Astrocyte (in vitro differentiated cells and primary cell): ENCODE measurements around the gene LGALS1. TPM values are rescaled to one million over a fixed set of nuclear protein-coding genes. Genes with fewer than 3 reads are reported as not detected.

Experiments
- DNase-seq: peaks from one replicate; pipeline ENCODE4 v3.0.0-alpha.2; 2010; ENCODE audit warnings: low read depth
- FAIRE-seq: peaks from 2 replicates; lab custom pipeline; 2011; peaks lifted over from hg19 to GRCh38; lab: Jason Lieb, UNC
- H2AFZ ChIP-seq: 2 replicates; pipeline ENCODE4 v1.6.0; 2012; ENCODE audit warnings: low read depth, low read length, inconsistent platforms
- H3K27ac ChIP-seq: 2 replicates; pipeline ENCODE4 v1.5.1; 2011; ENCODE audit warnings: low read depth, low read length, inconsistent platforms
- H3K27me3 ChIP-seq: 2 replicates; pipeline ENCODE4 v1.6.0; 2011; ENCODE audit warnings: low read length, inconsistent platforms; ENCODE audit not compliant: insufficient read depth
- H3K36me3 ChIP-seq: 2 replicates; pipeline ENCODE4 v1.5.1; 2011; ENCODE audit warnings: low read length, inconsistent platforms; ENCODE audit not compliant: insufficient read depth
- H3K4me1 ChIP-seq: 2 replicates; pipeline ENCODE4 v1.5.1; 2011; ENCODE audit warnings: low read length, inconsistent platforms; ENCODE audit not compliant: insufficient read depth
- H3K4me2 ChIP-seq: 2 replicates; pipeline ENCODE4 v1.6.0; 2012; ENCODE audit warnings: low read length, inconsistent platforms
- H3K4me3 ChIP-seq: 2 replicates; pipeline ENCODE4 v1.5.1; 2011; ENCODE audit warnings: low read depth, mild to moderate bottlenecking, low read length, inconsistent platforms; ENCODE audit not compliant: insufficient read depth
- H3K79me2 ChIP-seq: 2 replicates; pipeline ENCODE4 v1.6.0; 2012; ENCODE audit warnings: mild to moderate bottlenecking, low read length, inconsistent platforms; ENCODE audit not compliant: insufficient read depth
- H3K9ac ChIP-seq: 2 replicates; pipeline ENCODE4 v1.6.0; 2012; ENCODE audit warnings: mild to moderate bottlenecking, low read length, inconsistent platforms
- H3K9me3 ChIP-seq: 2 replicates; pipeline ENCODE4 v1.5.1; 2012; ENCODE audit warnings: low read depth, mild to moderate bottlenecking, low read length, inconsistent platforms; ENCODE audit not compliant: insufficient read depth
- H4K20me1 ChIP-seq: 2 replicates; pipeline ENCODE4 v1.6.0; 2012; ENCODE audit warnings: low read length, inconsistent platforms; ENCODE audit not compliant: insufficient read depth
- H3K27ac Mint-ChIP-seq: one replicate; pipeline ENCODE4 v1.8.0; 2021; ENCODE audit warnings: mild to moderate bottlenecking, mixed read lengths; ENCODE audit not compliant: unreplicated experiment
- H3K27me3 Mint-ChIP-seq: one replicate; pipeline ENCODE4 v1.8.0; 2021; ENCODE audit warnings: low read depth, mixed read lengths; ENCODE audit not compliant: unreplicated experiment
- H3K36me3 Mint-ChIP-seq: one replicate; pipeline ENCODE4 v1.8.0; 2021; ENCODE audit warnings: low read depth, mixed read lengths; ENCODE audit not compliant: unreplicated experiment
- H3K4me1 Mint-ChIP-seq: one replicate; pipeline ENCODE4 v1.8.0; 2021; ENCODE audit warnings: low read depth, mixed read lengths; ENCODE audit not compliant: unreplicated experiment
- H3K4me3 Mint-ChIP-seq: one replicate; pipeline ENCODE4 v1.8.0; 2021; ENCODE audit warnings: mild to moderate bottlenecking, moderate library complexity, mixed read lengths; ENCODE audit not compliant: unreplicated experiment
- H3K9me3 Mint-ChIP-seq: one replicate; pipeline ENCODE4 v1.8.0; 2021; ENCODE audit warnings: mild to moderate bottlenecking, mixed read lengths; ENCODE audit not compliant: unreplicated experiment
- EZH2 ChIP-seq: IDR thresholded peaks from 2 replicates; pipeline ENCODE4 v1.6.1; 2012; ENCODE audit warnings: mild to moderate bottlenecking, low read length, inconsistent platforms; ENCODE audit not compliant: insufficient read depth
- total RNA-seq: library from RNA; stranded (reverse); gene quantifications from 2 replicates; pipeline ENCODE4 v1.2.1, GENCODE V29; 2021
- TF ChIP-seq, protein P1 (sequence below): IDR thresholded peaks from 2 replicates; pipeline ENCODE4 v1.5.1; 2011; ENCODE audit warnings: low read depth, mild to moderate bottlenecking, inconsistent platforms, low read length, moderate library complexity; ENCODE audit not compliant: insufficient read depth

The LGALS1 gene
- total RNA-seq, 1 donor from 2014 or later, result 240 TPM

DNA sequence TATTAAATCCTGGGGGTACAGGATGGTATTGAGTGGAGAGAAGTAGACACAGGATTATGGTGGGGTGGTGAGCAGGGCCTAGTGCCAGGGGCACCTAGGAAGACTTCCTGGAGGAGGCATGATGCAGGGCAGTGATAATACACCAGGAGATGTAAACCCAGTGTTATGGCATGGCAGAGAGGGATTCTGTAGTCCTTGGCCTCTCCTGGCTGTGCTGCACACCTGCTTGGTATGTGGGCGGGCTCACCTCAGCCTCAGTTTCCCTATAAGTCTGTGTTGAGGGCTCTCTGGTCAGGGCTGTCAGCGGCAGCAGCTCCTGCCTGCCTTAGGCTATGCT, 14.8 kb upstream of the LGALS1 start:
- DNase-seq, result no peak
- Mint-ChIP-seq H3K36me3 (peaks cover 5% of the 10 kb centered on the region), H3K4me3 (peak overlapping the region; percentile 87), H3K27me3 (no peaks in the 10 kb centered on the region), H3K27ac (no peak overlapping the region), H3K9me3 (no peaks in the 10 kb centered on the region), H3K4me1 (peaks cover 15% of the 10 kb centered on the region)
- Histone ChIP-seq H3K4me2 (peak overlapping the region; percentile 85), H3K4me1 (peaks cover 28% of the 10 kb centered on the region), H3K27ac (no peak overlapping the region), H3K79me2 (peaks cover 61% of the 10 kb centered on the region), H3K36me3 (no peaks in the 10 kb centered on the region), H4K20me1 (peaks cover 48% of the 10 kb centered on the region), H3K9me3 (no peaks in the 10 kb centered on the region), H3K4me3 (no peak overlapping the region), H3K9ac (peak overlapping the region; percentile 47), H3K27me3 (no peaks in the 10 kb centered on the region), H2AFZ (no peak overlapping the region)
- TF ChIP-seq, protein P1, sequence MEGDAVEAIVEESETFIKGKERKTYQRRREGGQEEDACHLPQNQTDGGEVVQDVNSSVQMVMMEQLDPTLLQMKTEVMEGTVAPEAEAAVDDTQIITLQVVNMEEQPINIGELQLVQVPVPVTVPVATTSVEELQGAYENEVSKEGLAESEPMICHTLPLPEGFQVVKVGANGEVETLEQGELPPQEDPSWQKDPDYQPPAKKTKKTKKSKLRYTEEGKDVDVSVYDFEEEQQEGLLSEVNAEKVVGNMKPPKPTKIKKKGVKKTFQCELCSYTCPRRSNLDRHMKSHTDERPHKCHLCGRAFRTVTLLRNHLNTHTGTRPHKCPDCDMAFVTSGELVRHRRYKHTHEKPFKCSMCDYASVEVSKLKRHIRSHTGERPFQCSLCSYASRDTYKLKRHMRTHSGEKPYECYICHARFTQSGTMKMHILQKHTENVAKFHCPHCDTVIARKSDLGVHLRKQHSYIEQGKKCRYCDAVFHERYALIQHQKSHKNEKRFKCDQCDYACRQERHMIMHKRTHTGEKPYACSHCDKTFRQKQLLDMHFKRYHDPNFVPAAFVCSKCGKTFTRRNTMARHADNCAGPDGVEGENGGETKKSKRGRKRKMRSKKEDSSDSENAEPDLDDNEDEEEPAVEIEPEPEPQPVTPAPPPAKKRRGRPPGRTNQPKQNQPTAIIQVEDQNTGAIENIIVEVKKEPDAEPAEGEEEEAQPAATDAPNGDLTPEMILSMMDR, result no peak
- no peak for TF ChIP-seq EZH2
- no peak for FAIRE-seq

DNA sequence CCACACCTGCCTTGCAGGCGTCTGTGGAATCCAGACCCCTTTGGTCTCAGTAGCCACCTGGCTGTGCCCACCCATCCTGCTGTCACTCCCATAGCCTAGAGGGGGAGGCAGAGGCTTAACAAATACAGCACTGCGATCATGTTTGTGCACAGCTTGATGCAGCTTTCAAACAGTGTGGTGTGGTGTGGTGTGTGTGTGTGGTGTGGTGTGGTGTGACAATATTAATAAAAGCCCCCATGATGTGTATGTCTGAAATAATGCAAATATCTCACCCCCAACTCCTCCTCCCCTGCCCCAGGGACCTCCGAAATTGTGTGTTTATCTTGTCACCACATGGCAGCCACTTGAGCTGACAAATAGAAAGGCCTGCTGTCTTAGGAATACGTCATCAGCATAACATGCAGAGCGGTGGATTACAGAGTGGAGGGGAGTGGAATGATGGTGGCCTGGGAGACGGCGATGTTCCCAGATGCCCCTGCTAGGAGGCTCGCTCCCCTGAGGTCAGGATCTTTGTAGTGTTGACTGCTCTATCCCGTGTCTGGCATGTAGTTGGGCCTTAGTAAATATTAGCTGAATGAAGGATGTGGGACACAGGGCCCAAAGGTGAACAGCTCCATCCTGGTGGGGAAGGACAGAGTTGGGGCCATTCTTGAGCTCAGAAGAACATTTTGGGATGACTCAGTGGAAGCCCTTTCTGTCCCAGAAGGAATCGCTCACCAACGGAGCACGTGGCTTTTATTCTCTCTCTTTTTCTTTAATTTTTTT, 14.1 kb upstream of the LGALS1 start:
- Mint-ChIP-seq H3K27me3 (no peaks in the 10 kb centered on the region), H3K36me3 (peaks cover 2% of the 10 kb centered on the region), H3K4me3 (peak overlapping the region; percentile 5), H3K4me1 (peaks cover 15% of the 10 kb centered on the region), H3K9me3 (no peaks in the 10 kb centered on the region), H3K27ac (no peak overlapping the region)
- FAIRE-seq, result no peak
- peak; percentile 74 for DNase-seq
- Histone ChIP-seq H3K4me1 (peaks cover 28% of the 10 kb centered on the region), H4K20me1 (peaks cover 48% of the 10 kb centered on the region), H3K4me3 (peak overlapping the region; percentile 39), H3K9ac (peak overlapping the region; percentile 47), H3K4me2 (peak overlapping the region; percentile 85), H3K27me3 (no peaks in the 10 kb centered on the region), H3K36me3 (no peaks in the 10 kb centered on the region), H3K9me3 (no peaks in the 10 kb centered on the region), H3K79me2 (peaks cover 68% of the 10 kb centered on the region), H3K27ac (peak overlapping the region; percentile 83), H2AFZ (no peak overlapping the region)
- no peak for TF ChIP-seq EZH2
- TF ChIP-seq, protein P1, result peak; percentile 46

DNA sequence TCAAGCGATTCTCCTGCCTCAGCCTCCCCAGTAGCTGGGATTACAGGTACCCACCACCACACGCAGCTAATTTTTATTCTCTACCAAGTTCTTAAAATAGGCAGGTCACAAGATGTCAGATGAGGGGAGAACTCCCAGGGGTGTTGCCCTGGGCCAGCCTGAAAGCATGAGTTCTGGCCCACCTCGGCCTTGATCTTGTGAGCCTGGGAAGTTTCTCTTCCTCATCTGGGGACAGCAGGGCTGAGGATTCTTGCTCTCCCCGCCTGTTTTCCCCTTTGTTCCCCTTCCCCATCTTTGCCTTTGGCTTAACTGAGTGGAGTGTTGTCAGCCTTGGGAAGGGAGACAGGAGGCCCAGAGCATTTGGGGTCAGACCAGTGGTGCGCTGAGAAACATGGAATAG, 13.4 kb upstream of the LGALS1 start:
- peaks cover 15% of the 10 kb centered on the region for H3K4me1 Mint-ChIP-seq
- TF ChIP-seq EZH2, result no peak
- TF ChIP-seq, protein P1, result no peak
- no peak overlapping the region for H3K27ac Mint-ChIP-seq

More for the DNA sequence above, 13.4 kb upstream of the LGALS1 start:
- Histone ChIP-seq H2AFZ (no peak overlapping the region), H3K4me2 (no peak overlapping the region), H3K79me2 (peaks cover 70% of the 10 kb centered on the region), H3K27me3 (no peaks in the 10 kb centered on the region), H3K9me3 (no peaks in the 10 kb centered on the region), H3K4me3 (no peak overlapping the region), H3K36me3 (no peaks in the 10 kb centered on the region), H3K9ac (no peak overlapping the region), H3K27ac (no peak overlapping the region), H4K20me1 (peaks cover 48% of the 10 kb centered on the region), H3K4me1 (peaks cover 28% of the 10 kb centered on the region)
- H3K9me3 Mint-ChIP-seq, result no peaks in the 10 kb centered on the region
- H3K27me3 Mint-ChIP-seq, result no peaks in the 10 kb centered on the region
- no peak overlapping the region for H3K4me3 Mint-ChIP-seq
- FAIRE-seq (no peak), DNase-seq (no peak)
- peaks cover 2% of the 10 kb centered on the region for H3K36me3 Mint-ChIP-seq
